OCI-LY1 (cell line): ENCODE measurements around the gene ARHGAP10.

ENCODE experiments used
- CTCF ChIP-seq: fragments of 200-600 bp; sonication (generic), shearing (Covaris generic); IDR thresholded peaks from 2 replicates; pipeline ENCODE4 v1.5.1; 2017; ENCODE audit warnings: mild to moderate bottlenecking, antibody characterized with exemption, low read length, moderate library complexity, mixed read lengths
- EZH2 ChIP-seq: fragments of 200-600 bp; sonication (generic), shearing (Covaris generic); IDR thresholded peaks from 2 replicates; pipeline ENCODE4 v1.8.0; 2017; ENCODE audit warnings: borderline replicate concordance, mixed run types, mild to moderate bottlenecking, antibody characterized with exemption, low read length, moderate library complexity, mixed read lengths

- TF ChIP-seq CTCF (no peak), EZH2 (no peak)
Measured at GRCh38 chr4:148034813-148035212, 302.9 kb downstream of the ARHGAP10 start.
